Parathyroid adenoma (tissue), 2 donors: Measurements from ENCODE around the gene PTMA.

Experiments used
- H2AFZ ChIP-seq: fragments of 300-600 bp; sonication (generic); one replicate; pipeline ENCODE4 v1.7.0; 2017; ENCODE audit warnings: antibody characterized with exemption, mild to moderate bottlenecking
- H3K27ac ChIP-seq: fragments of 300-600 bp; sonication (generic); one replicate; pipeline ENCODE4 v1.7.0; 2017
- H3K27me3 ChIP-seq: fragments of 300-600 bp; sonication (generic); one replicate; pipeline ENCODE4 v1.7.0; 2017; ENCODE audit warnings: low read length; ENCODE audit not compliant: control insufficient read depth, insufficient read depth
- H3K36me3 ChIP-seq: fragments of 300-600 bp; sonication (generic); one replicate; pipeline ENCODE4 v1.7.0; 2017; ENCODE audit warnings: low read length; ENCODE audit not compliant: control insufficient read depth, insufficient read depth
- H3K4me1 ChIP-seq: fragments of 300-600 bp; sonication (generic); one replicate; pipeline ENCODE4 v1.7.0; 2017; ENCODE audit warnings: control low read depth
- H3K4me2 ChIP-seq: fragments of 300-600 bp; sonication (generic); one replicate; pipeline ENCODE4 v1.7.0; 2017; ENCODE audit warnings: low read length
- H3K4me3 ChIP-seq: fragments of 300-600 bp; sonication (generic); one replicate; pipeline ENCODE4 v1.7.0; 2017; ENCODE audit warnings: low read depth, low read length
- H3K79me2 ChIP-seq: fragments of 300-600 bp; sonication (generic); one replicate; pipeline ENCODE4 v1.7.0; 2017; ENCODE audit warnings: control low read depth
- H3K9ac ChIP-seq: fragments of 300-600 bp; sonication (generic); one replicate; pipeline ENCODE4 v1.7.0; 2017; ENCODE audit warnings: mild to moderate bottlenecking
- H3K9me3 ChIP-seq: fragments of 300-600 bp; sonication (generic); one replicate; pipeline ENCODE4 v1.7.0; 2017; ENCODE audit warnings: low read length; ENCODE audit not compliant: control insufficient read depth
- CTCF ChIP-seq: fragments of 300-600 bp; sonication (generic); IDR thresholded peaks from one replicate; pipeline ENCODE4 v1.7.0; 2017; ENCODE audit warnings: antibody characterized with exemption, mild to moderate bottlenecking
- donor health status: primary hyperparathyroidism.

Gene PTMA

GRCh38 chr2:231716666-231717280 lies 8.4 kb downstream of the PTMA start:
- Histone ChIP-seq H3K27me3 (no peaks in the 10 kb centered on the region), H3K9ac (no peak overlapping the region), H3K4me2 (no peak overlapping the region), H2AFZ (no peak overlapping the region), H3K36me3 (no peaks in the 10 kb centered on the region), H3K27ac (peak overlapping the region; percentile 53), H3K79me2 (peaks cover 4% of the 10 kb centered on the region), H3K4me3 (no peak overlapping the region), H3K4me1 (peaks cover 16% of the 10 kb centered on the region), H3K9me3 (no peaks in the 10 kb centered on the region)
- TF ChIP-seq CTCF, result no peak

GRCh38 chr2:231717281-231718171 lies 9.2 kb downstream of the PTMA start:
- no peak for TF ChIP-seq CTCF
- Histone ChIP-seq H3K9me3 (no peaks in the 10 kb centered on the region), H3K27me3 (no peaks in the 10 kb centered on the region), H2AFZ (peak overlapping the region; percentile 56), H3K4me2 (peak overlapping the region; percentile 9), H3K79me2 (no peaks in the 10 kb centered on the region), H3K27ac (peak overlapping the region; percentile 53), H3K4me1 (peaks cover 16% of the 10 kb centered on the region), H3K9ac (no peak overlapping the region), H3K4me3 (no peak overlapping the region), H3K36me3 (no peaks in the 10 kb centered on the region)

- Histone ChIP-seq H3K4me1 (peaks cover 12% of the 10 kb centered on the region), H3K27ac (no peak overlapping the region), H3K79me2 (no peaks in the 10 kb centered on the region), H3K4me2 (no peak overlapping the region), H3K4me3 (no peak overlapping the region), H3K27me3 (no peaks in the 10 kb centered on the region), H3K9ac (no peak overlapping the region), H3K9me3 (no peaks in the 10 kb centered on the region), H3K36me3 (no peaks in the 10 kb centered on the region), H2AFZ (no peak overlapping the region)
- TF ChIP-seq CTCF, result no peak
Observed at GRCh38 chr2:231718799-231719198, 10.5 kb downstream of the PTMA start.

- TF ChIP-seq CTCF, result no peak
- Histone ChIP-seq H3K27ac (no peak overlapping the region), H3K4me2 (no peak overlapping the region), H3K4me1 (peaks cover 10% of the 10 kb centered on the region), H2AFZ (no peak overlapping the region), H3K36me3 (no peaks in the 10 kb centered on the region), H3K9ac (no peak overlapping the region), H3K9me3 (no peaks in the 10 kb centered on the region), H3K27me3 (no peaks in the 10 kb centered on the region), H3K4me3 (no peak overlapping the region), H3K79me2 (no peaks in the 10 kb centered on the region)
Observed at GRCh38 chr2:231720292-231720986, 12.1 kb downstream of the PTMA start.
